CD4-positive, CD25-positive, alpha-beta regulatory T cell (primary cell): ENCODE measurements around the gene BAZ2A. TPM values are rescaled to one million over a fixed set of nuclear protein-coding genes. Genes with fewer than 3 reads are reported as not detected.

ENCODE experiments used
- polyA plus RNA-seq, 4 donors: library from polyadenylated mRNA; unstranded; fragments of 300-500 nt; fragmentation: Illumina TruSeq; gene quantifications; one replicate each; pipeline ENCODE4 v1.2.3, GENCODE V29; 2021
- total RNA-seq: library from RNA; stranded (reverse); gene quantifications from one replicate; pipeline ENCODE4 v1.2.3, GENCODE V29; 2022

Gene BAZ2A
- total and polyA plus RNA-seq, 5 donors from 2014 or later: 22.2 to 237 (median 22.7) TPM

Other genes starting within 250 kb of the BAZ2A start
- gene TIMELESS, start 180.9 kb downstream of the BAZ2A start, total RNA-seq: 7.3 TPM
- gene TIMELESS, start 180.9 kb downstream of the BAZ2A start, polyA plus RNA-seq: 1 to 10 TPM; 2.8 to 6.3 (median 4.6) TPM
- not detected for gene MIP, start 175.7 kb downstream of the BAZ2A start, total RNA-seq
- under 1 TPM in 3 of 4 donors, not detected in 1; 0.07 to 0.24 (median 0.09) TPM for gene MIP, start 175.7 kb downstream of the BAZ2A start, polyA plus RNA-seq
- gene SPRYD4, start 161.7 kb downstream of the BAZ2A start, total RNA-seq: 5.3 TPM
- 1 to 10 TPM in 3 of 4 donors, under 1 TPM in 1; 0.64 to 2.0 (median 1.5) TPM for gene SPRYD4, start 161.7 kb downstream of the BAZ2A start, polyA plus RNA-seq
- gene GLS2, start 142.2 kb downstream of the BAZ2A start, total RNA-seq: 1.3 TPM
- 1 to 10 TPM in 2 of 4 donors, under 1 TPM in 2; 0.64 to 3.9 (median 2.3) TPM for gene GLS2, start 142.2 kb downstream of the BAZ2A start, polyA plus RNA-seq
- gene RBMS2, start 108.5 kb downstream of the BAZ2A start, total RNA-seq: 3.1 TPM
- under 1 TPM in 3 of 4 donors, not detected in 1; 0.14 to 0.41 (median 0.23) TPM for gene RBMS2, start 108.5 kb downstream of the BAZ2A start, polyA plus RNA-seq
- gene ATP5F1B, start 15.7 kb upstream of the BAZ2A start, total RNA-seq: 277 TPM
- gene ATP5F1B, start 15.7 kb upstream of the BAZ2A start, polyA plus RNA-seq: 1,000 to 10,000 TPM in 1 of 4 donors, 100 to 1,000 TPM in 3; 781 to 1,082 (median 867) TPM
- gene PTGES3, start 58.0 kb upstream of the BAZ2A start, total RNA-seq: 128 TPM
- 100 to 1,000 TPM; 276 to 321 (median 303) TPM for gene PTGES3, start 58.0 kb upstream of the BAZ2A start, polyA plus RNA-seq
- 920 TPM for gene NACA, start 95.0 kb upstream of the BAZ2A start, total RNA-seq
- gene NACA, start 95.0 kb upstream of the BAZ2A start, polyA plus RNA-seq: 1,000 to 10,000 TPM; 1,082 to 1,280 (median 1,145) TPM
- 15.1 TPM for gene PRIM1, start 122.0 kb upstream of the BAZ2A start, total RNA-seq
- gene PRIM1, start 122.0 kb upstream of the BAZ2A start, polyA plus RNA-seq: 10 to 100 TPM; 34.8 to 46.1 (median 36.9) TPM
- not detected for gene HSD17B6, start 133.0 kb upstream of the BAZ2A start, total RNA-seq
- under 1 TPM; 0.37 to 0.97 (median 0.89) TPM for gene HSD17B6, start 133.0 kb upstream of the BAZ2A start, polyA plus RNA-seq